Fibroblast of pulmonary artery (primary cell): ENCODE measurements around the gene ARHGEF19.
A peak's percentile ranks its signal among the peaks of the same experiment; 100 is the strongest.
"Not testable (repeated sequence)": the region's sequence is repeated elsewhere in the genome, so short reads cannot be mapped to it uniquely, and the experiment has no call there.

ENCODE experiments used
- DNase-seq: peaks from one replicate; pipeline ENCODE4 v3.0.0-alpha.2; 2010; ENCODE audit warnings: low read depth
- H3K4me3 ChIP-seq: replicated peaks from 2 replicates; pipeline ENCODE4 v1.5.1; 2011; ENCODE audit warnings: low read depth, mild to moderate bottlenecking, control low read depth, low read length, moderate library complexity
- CTCF ChIP-seq: IDR thresholded peaks from 2 replicates; pipeline ENCODE4 v1.5.1; 2011; ENCODE audit warnings: mild to moderate bottlenecking, control low read depth, low read length, inconsistent platforms; ENCODE audit errors: missing control alignments

Gene ARHGEF19

GRCh38 chr1:16219968-16220500 lies 7.6 kb upstream of the ARHGEF19 start:
- no peak for DNase-seq
- TF ChIP-seq CTCF, result no peak
- H3K4me3 ChIP-seq, result no peak overlapping the region

- TF ChIP-seq CTCF, result no peak
- H3K4me3 ChIP-seq, result no peak overlapping the region
- no peak for DNase-seq
These were observed 6.2 kb upstream of the ARHGEF19 start for GRCh38 chr1:16218674-16219071.

- TF ChIP-seq CTCF, result no peak
- no peak overlapping the region for H3K4me3 ChIP-seq
These were observed 5.7 kb upstream of the ARHGEF19 start for GRCh38 chr1:16218014-16218673.

GRCh38 chr1:16217061-16217785 lies 4.8 kb upstream of the ARHGEF19 start:
- H3K4me3 ChIP-seq, result peak overlapping the region; percentile 53
- DNase-seq, result peak; percentile 98
- no peak for TF ChIP-seq CTCF

More at GRCh38 chr1:16218014-16218673, 5.7 kb upstream of the ARHGEF19 start:
- no peak for DNase-seq

- peak overlapping the region; percentile 53 for H3K4me3 ChIP-seq
- peak; percentile 87 for DNase-seq
- TF ChIP-seq CTCF, result no peak
These were observed 3.7 kb upstream of the ARHGEF19 start for GRCh38 chr1:16215882-16216753.

- DNase-seq, H3K4me3 ChIP-seq: not testable (repeated sequence)
These were observed 2.8 kb upstream of the ARHGEF19 start for GRCh38 chr1:16215240-16215639.

- H3K4me3 ChIP-seq, DNase-seq: not testable (repeated sequence)
These were observed 1.1 kb upstream of the ARHGEF19 start for GRCh38 chr1:16213544-16213943.
